Loucy (cell line): Measurements from ENCODE around the gene ITM2B.

Experiments used
- EZH2phosphoT487 ChIP-seq: fragments of 200-600 bp; IDR thresholded peaks from 2 replicates; pipeline ENCODE4 v1.6.1; 2018; ENCODE audit warnings: antibody characterized with exemption, mild to moderate bottlenecking, moderate library complexity, borderline replicate concordance
- TF ChIP-seq, protein P1 (sequence below): fragments of 200-600 bp; sonication (generic); conservative IDR thresholded peaks from 2 replicates; pipeline ENCODE4 v1.5.1; 2014; ENCODE audit warnings: mild to moderate bottlenecking, antibody characterized with exemption, low read length

DNA sequence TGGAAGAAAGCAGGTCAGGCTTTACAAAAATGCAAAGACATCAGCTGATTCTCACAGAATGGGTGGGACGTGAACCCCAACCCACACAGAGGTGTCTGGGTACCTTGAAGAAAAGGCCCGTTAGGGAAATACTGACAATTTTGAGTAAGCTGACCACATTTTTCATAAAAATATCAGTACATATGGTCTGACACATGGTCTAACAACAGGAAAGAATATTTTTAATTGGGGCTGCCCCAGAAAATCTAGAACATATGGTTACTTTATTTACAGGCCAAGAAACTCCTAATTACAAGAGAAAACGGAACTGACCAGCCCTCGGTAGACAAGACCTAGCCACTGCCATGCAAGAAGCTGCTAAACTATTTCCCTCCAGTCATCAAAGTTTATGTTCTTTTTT, 48.7 kb upstream of the ITM2B start:
- TF ChIP-seq, protein P1, sequence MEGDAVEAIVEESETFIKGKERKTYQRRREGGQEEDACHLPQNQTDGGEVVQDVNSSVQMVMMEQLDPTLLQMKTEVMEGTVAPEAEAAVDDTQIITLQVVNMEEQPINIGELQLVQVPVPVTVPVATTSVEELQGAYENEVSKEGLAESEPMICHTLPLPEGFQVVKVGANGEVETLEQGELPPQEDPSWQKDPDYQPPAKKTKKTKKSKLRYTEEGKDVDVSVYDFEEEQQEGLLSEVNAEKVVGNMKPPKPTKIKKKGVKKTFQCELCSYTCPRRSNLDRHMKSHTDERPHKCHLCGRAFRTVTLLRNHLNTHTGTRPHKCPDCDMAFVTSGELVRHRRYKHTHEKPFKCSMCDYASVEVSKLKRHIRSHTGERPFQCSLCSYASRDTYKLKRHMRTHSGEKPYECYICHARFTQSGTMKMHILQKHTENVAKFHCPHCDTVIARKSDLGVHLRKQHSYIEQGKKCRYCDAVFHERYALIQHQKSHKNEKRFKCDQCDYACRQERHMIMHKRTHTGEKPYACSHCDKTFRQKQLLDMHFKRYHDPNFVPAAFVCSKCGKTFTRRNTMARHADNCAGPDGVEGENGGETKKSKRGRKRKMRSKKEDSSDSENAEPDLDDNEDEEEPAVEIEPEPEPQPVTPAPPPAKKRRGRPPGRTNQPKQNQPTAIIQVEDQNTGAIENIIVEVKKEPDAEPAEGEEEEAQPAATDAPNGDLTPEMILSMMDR, result no peak
- TF ChIP-seq EZH2phosphoT487, result no peak
